GM10266 (cell line): ENCODE measurements around the gene TLDC2.

Experiments
- DNase-seq: peaks from one replicate; pipeline ENCODE4 v3.0.0; 2012; ENCODE audit errors: extremely low spot score
- TF ChIP-seq, protein P1 (sequence below): IDR thresholded peaks from 2 replicates; pipeline ENCODE4 v1.5.1; 2012; ENCODE audit warnings: mild to moderate bottlenecking, low read depth; ENCODE audit not compliant: control insufficient read depth, insufficient read depth; ENCODE audit errors: missing control alignments

TLDC2 gene

DNA sequence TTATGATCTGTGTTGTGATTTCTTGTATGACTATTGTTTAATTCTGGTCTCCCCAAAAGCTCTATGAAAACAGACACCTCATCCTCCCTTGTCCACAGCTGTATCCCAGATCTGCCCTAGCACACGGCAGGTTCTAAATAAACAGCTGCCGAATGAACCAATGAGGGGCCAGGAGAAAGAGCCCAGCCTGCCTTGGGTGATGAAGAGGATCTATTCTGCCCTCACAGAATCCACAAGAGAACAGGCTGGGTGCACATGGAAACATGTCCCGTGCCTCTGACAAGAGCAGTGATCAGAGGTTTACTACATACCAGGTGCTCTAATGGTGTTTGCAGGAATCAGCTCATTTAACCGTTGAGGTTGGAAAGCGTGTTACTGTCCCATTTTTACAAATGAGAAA is 15.6 kb upstream of the TLDC2 start:
- DNase-seq, result no peak
- TF ChIP-seq, protein P1, sequence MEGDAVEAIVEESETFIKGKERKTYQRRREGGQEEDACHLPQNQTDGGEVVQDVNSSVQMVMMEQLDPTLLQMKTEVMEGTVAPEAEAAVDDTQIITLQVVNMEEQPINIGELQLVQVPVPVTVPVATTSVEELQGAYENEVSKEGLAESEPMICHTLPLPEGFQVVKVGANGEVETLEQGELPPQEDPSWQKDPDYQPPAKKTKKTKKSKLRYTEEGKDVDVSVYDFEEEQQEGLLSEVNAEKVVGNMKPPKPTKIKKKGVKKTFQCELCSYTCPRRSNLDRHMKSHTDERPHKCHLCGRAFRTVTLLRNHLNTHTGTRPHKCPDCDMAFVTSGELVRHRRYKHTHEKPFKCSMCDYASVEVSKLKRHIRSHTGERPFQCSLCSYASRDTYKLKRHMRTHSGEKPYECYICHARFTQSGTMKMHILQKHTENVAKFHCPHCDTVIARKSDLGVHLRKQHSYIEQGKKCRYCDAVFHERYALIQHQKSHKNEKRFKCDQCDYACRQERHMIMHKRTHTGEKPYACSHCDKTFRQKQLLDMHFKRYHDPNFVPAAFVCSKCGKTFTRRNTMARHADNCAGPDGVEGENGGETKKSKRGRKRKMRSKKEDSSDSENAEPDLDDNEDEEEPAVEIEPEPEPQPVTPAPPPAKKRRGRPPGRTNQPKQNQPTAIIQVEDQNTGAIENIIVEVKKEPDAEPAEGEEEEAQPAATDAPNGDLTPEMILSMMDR, result no peak

DNA sequence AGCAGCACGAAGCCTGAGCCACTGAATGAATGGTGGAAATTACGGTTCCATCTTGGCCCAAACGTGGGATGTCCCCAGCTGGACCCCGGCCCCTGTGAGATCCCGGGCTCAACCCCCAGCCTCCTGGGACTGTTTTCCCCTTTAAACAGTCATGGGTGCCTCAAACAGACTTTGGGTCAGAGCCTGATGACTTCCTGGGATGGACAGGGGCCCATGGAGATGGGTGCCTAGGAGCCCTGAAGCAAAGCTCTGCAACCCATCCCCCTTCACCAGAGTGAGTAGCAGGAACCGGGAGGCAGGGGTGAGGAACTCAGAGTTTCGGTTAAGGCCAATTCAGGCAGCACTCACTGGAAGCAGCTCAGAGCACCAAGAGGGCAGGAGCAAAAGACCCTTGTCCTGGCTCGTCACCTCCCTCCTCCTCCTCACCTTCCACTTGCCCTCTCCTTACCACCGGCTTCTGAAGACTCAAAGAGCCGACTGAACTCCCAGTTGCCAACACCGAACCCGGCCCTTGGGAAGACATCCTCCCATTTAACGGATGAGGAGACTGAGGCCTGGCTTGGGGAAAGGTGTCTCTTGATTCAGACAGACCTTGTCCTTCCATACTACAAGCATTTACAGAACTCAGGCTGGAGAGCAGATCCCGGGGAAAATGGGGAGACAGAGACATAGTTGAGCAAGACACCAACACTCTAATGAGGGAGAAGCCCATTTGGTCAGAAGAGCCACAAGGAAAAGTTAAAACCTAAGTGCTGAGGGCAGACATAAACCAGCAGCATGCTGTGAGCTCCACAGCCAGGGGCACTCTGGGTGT is 14.9 kb upstream of the TLDC2 start:
- TF ChIP-seq, protein P1, result no peak
- no peak for DNase-seq

DNA sequence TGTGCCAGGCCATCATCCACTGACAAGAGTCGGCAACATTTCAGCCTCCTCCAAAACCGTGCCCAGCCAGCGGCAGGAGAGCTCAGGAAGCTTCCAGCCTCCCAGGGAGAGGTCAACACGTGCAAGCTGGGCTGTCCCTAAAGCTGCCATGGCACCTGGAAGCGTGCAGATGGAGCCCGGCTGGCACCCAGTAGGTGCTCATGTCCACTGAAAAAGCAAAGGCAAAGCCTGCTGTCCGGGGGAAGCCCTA is 14.4 kb upstream of the TLDC2 start:
- DNase-seq, result no peak
- TF ChIP-seq, protein P1, result no peak

DNA sequence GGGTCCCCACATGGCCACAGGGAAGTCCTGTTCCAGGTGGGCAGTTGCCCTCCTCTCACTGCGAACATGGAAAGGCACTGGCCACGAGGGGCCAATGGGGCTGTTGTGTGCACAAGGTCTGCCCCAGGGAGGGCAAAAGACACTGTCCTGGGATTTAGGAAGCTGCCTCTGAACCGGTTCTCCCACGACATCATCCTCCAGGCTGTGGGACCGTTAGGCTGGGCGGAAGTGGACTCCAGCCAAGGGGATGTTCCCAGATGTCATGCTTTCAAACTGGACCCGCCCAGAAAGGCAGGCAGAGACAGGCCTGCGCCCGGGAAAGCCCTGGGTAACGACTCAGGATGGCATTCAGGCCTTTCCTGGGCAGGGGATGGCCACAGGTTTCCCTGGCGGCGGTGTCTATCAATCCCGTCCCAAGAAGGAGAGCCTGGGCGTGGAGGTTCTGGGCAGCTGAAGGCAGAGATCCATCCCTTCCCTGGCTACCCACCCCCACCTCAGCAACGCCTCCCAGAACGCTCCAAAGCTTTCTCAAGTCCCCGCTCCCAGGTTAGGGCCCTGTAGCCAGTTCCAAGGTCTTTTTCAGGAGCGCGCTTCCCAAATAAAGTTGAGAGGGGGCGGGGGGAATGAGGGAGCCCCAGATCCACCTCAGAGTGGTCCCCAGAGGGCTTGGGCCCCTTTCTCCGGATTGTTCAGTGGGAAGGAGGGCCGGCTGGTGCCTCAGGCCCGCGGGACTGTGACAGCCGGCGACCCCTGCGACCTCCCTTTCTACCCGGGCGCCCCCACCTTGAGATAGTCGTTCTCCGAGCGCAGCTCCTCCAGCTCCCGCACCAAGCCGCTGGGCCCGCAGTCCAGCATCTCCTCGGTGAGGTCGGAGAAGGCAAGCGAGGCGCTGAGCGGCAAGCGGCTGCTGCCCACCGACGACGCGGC is 13.8 kb upstream of the TLDC2 start:
- TF ChIP-seq, protein P1, result no peak
- DNase-seq, result no peak

DNA sequence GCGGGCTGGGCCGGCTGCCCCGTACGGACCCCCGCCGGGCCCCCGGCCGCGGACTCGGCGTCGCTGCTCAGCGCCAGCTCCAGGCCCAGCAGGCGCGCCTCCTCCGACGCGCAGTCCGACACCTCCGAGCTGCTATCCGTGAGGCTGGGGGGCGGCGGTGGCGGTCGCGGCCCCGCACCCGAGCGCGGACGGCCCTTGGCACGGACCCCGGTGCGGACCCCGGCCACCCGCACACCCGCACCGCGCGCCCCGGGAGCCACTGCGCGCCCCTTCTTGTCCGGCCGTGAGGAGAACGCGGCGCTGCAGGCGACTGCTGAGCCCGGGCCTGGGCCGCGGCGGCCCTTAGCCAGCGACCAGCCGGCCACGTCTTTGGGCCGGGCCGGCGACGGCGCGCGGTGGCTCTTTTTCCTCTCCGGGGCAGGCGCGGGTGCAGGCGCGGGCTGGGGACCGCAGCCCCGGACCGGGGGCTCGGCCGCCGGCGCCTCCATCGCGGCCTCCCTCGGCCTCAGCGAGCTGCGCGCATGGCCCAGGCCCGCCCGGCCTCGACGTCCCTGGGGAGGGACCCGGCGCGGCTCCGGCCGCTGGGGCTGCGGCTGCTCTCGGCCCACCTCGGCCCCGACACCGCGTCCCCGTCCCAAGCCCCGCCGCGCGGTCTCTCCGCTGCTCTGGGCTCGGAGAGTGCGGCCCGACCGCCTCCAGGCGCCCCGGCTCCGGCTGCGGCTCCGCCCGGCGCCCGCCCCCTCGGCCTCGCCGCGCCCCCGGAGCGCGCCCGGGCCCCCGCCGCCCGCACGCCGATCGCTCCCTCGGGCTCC is 12.9 kb upstream of the TLDC2 start:
- no peak for DNase-seq
- TF ChIP-seq, protein P1, result no peak

DNA sequence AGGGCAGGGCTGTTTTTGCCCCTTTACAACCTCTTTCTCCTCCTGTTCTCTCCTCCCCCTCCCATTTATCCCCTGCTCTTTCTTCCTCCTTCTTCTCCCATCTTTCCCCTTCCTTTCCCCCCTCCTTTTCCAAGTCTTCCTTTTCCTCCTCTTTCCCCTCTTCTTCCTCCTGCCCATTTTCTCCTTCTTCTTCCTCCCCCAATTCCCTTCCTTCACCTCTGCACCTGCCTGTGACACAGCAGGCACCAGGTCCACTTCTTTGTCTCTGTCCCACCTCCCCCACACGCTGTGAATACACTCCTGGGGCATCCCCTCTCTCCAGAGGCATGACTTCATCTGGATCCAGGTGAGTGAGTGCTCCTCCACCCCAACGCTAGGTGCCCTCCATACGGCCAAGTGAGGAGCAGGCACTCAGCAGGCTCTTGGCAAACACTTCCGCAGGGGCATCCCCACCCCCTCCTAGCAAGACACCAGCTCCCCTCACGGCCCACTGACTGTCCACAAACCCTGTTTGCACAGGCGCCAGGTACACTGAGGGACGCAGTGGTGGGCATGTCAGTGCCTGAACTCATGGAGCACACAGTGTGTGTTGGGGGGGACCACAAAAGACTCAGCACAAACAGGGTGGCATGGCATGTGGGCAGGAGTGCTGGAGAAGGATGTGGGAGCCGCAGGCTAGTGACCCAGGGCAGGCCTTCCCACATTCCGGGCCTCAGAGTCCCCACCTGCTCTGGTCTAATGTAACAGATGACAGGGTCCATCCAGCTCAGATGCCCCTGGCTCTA is 10.7 kb upstream of the TLDC2 start:
- TF ChIP-seq, protein P1, result no peak
- DNase-seq, result no peak
